Liver (tissue), 3 donors: Measurements from ENCODE around the gene MYO10.

Experiments used
- GABPA ChIP-seq, 2 donors: IDR thresholded peaks in 1 of 2; conservative IDR thresholded peaks in 1 of 2; 2 replicates each; pipeline ENCODE4 v1.6.1; 2016; ENCODE audit warnings: antibody characterized with exemption in 2 of 2, mild to moderate bottlenecking in 1 of 2, moderate library complexity in 1 of 2
- JUND ChIP-seq, 2 donors: IDR thresholded peaks; 2 replicates each; pipeline ENCODE4 v1.6.1; 2016; ENCODE audit warnings: antibody characterized with exemption in 2 of 2
- NR2F2 ChIP-seq: IDR thresholded peaks from 2 replicates; pipeline ENCODE4 v1.6.1; 2016; ENCODE audit warnings: antibody characterized with exemption
- RAD21 ChIP-seq, 2 donors: IDR thresholded peaks; 2 replicates each; pipeline ENCODE4 v1.6.1; 2016; ENCODE audit warnings: antibody characterized with exemption in 2 of 2, mild to moderate bottlenecking in 2 of 2
- SP1 ChIP-seq: IDR thresholded peaks from 2 replicates; pipeline ENCODE4 v1.6.1; 2018; ENCODE audit warnings: antibody characterized with exemption, mild to moderate bottlenecking
- TAF1 ChIP-seq: conservative IDR thresholded peaks from 2 replicates; pipeline ENCODE4 v1.6.1; 2016; ENCODE audit warnings: antibody characterized with exemption, mild to moderate bottlenecking
- TF ChIP-seq, protein P1 (sequence below): fragments of 150-350 bp; IDR thresholded peaks from 2 replicates; pipeline ENCODE4 v1.5.1; 2017; ENCODE audit warnings: improper control_type of control experiment, low read depth, low read length; ENCODE audit not compliant: missing input control
- TF ChIP-seq, protein P2 (sequence below): IDR thresholded peaks from 2 replicates; pipeline ENCODE4 v1.6.1; 2016; ENCODE audit warnings: antibody characterized with exemption
- TF ChIP-seq, protein P3 (sequence below): IDR thresholded peaks from 2 replicates; pipeline ENCODE4 v1.6.1; 2016; ENCODE audit warnings: antibody characterized with exemption, mild to moderate bottlenecking
- TF ChIP-seq, protein P4 (sequence below): IDR thresholded peaks from 2 replicates; pipeline ENCODE4 v1.6.1; 2016; ENCODE audit warnings: antibody characterized with exemption
- TF ChIP-seq, protein P5 (sequence below): IDR thresholded peaks from 2 replicates; pipeline ENCODE4 v1.6.1; 2016; ENCODE audit warnings: antibody characterized with exemption
- donor health status: healthy.
- donor health status: healthy.

DNA sequence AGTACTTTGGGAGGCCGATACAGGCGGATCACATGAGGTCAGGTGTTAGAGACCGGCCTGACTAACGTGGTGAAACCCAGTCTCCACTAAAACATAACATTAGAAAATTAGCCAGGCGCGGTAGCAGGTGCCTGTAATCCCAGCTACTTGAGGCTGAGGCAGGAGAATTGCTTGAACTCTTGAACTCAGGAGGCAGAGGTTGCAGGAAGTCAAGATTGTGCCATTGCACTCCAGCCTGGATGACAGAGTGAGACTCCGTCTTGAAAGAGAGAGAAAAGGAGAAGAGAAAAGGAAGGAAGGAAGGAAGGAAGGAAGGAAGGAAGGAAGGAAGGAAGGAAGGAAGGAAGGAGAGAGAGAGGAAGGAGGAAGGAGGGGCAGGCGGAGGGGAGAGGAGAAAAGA lies 45.1 kb downstream of the MYO10 start:
- TF ChIP-seq, protein P1, sequence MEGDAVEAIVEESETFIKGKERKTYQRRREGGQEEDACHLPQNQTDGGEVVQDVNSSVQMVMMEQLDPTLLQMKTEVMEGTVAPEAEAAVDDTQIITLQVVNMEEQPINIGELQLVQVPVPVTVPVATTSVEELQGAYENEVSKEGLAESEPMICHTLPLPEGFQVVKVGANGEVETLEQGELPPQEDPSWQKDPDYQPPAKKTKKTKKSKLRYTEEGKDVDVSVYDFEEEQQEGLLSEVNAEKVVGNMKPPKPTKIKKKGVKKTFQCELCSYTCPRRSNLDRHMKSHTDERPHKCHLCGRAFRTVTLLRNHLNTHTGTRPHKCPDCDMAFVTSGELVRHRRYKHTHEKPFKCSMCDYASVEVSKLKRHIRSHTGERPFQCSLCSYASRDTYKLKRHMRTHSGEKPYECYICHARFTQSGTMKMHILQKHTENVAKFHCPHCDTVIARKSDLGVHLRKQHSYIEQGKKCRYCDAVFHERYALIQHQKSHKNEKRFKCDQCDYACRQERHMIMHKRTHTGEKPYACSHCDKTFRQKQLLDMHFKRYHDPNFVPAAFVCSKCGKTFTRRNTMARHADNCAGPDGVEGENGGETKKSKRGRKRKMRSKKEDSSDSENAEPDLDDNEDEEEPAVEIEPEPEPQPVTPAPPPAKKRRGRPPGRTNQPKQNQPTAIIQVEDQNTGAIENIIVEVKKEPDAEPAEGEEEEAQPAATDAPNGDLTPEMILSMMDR, result no peak
- TF ChIP-seq, protein P2, sequence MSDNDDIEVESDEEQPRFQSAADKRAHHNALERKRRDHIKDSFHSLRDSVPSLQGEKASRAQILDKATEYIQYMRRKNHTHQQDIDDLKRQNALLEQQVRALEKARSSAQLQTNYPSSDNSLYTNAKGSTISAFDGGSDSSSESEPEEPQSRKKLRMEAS, result no peak
- TF ChIP-seq, protein P3, sequence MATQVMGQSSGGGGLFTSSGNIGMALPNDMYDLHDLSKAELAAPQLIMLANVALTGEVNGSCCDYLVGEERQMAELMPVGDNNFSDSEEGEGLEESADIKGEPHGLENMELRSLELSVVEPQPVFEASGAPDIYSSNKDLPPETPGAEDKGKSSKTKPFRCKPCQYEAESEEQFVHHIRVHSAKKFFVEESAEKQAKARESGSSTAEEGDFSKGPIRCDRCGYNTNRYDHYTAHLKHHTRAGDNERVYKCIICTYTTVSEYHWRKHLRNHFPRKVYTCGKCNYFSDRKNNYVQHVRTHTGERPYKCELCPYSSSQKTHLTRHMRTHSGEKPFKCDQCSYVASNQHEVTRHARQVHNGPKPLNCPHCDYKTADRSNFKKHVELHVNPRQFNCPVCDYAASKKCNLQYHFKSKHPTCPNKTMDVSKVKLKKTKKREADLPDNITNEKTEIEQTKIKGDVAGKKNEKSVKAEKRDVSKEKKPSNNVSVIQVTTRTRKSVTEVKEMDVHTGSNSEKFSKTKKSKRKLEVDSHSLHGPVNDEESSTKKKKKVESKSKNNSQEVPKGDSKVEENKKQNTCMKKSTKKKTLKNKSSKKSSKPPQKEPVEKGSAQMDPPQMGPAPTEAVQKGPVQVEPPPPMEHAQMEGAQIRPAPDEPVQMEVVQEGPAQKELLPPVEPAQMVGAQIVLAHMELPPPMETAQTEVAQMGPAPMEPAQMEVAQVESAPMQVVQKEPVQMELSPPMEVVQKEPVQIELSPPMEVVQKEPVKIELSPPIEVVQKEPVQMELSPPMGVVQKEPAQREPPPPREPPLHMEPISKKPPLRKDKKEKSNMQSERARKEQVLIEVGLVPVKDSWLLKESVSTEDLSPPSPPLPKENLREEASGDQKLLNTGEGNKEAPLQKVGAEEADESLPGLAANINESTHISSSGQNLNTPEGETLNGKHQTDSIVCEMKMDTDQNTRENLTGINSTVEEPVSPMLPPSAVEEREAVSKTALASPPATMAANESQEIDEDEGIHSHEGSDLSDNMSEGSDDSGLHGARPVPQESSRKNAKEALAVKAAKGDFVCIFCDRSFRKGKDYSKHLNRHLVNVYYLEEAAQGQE, result no peak
- TF ChIP-seq, protein P4, sequence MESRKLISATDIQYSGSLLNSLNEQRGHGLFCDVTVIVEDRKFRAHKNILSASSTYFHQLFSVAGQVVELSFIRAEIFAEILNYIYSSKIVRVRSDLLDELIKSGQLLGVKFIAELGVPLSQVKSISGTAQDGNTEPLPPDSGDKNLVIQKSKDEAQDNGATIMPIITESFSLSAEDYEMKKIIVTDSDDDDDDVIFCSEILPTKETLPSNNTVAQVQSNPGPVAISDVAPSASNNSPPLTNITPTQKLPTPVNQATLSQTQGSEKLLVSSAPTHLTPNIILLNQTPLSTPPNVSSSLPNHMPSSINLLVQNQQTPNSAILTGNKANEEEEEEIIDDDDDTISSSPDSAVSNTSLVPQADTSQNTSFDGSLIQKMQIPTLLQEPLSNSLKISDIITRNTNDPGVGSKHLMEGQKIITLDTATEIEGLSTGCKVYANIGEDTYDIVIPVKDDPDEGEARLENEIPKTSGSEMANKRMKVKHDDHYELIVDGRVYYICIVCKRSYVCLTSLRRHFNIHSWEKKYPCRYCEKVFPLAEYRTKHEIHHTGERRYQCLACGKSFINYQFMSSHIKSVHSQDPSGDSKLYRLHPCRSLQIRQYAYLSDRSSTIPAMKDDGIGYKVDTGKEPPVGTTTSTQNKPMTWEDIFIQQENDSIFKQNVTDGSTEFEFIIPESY, result no peak
- TF ChIP-seq NR2F2, result peak; percentile 42
- TF ChIP-seq, protein P5, sequence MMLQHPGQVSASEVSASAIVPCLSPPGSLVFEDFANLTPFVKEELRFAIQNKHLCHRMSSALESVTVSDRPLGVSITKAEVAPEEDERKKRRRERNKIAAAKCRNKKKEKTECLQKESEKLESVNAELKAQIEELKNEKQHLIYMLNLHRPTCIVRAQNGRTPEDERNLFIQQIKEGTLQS, result no peak
- TF ChIP-seq SP1, result no peak
- TF ChIP-seq TAF1, result no peak
- no peak for TF ChIP-seq GABPA (IDR thresholded peaks at IDR 0.05 in 1 of 2, conservative IDR thresholded peaks at IDR 0.05 in 1 of 2)
- no peak for TF ChIP-seq RAD21 (IDR thresholded peaks at IDR 0.05)
- no peak for TF ChIP-seq JUND (IDR thresholded peaks at IDR 0.05)
